ENCODE results near the gene HESX1. TPM values are rescaled to one million over a fixed set of nuclear protein-coding genes. Genes with fewer than 3 reads are reported as not detected.

The HESX1 gene
- total and polyA plus RNA-seq, 2 experiments from 2014 or later = 21.1 to 56.7 TPM

DNA sequence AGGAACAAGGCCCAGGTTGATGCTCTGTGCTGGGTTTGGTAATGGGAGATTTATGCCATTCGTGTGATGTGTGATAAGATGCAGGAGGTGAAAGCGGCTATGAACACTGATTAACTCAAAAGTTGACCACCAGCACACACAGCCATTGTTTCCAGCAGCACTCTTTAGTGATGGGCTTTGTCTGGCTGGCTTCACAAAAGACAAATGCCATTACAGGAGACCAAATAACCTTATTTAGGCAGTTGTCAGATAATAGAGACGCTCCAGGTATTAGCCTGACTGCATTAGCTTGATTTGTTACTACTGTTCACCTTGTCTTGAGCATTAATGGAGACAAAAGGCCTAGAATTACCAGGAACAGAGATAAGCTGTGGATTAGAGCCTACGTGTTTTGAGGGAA is 5.1 kb downstream of the HESX1 start:
- H3K9me3 Mint-ChIP-seq = no peaks in the 10 kb centered on the region
- peaks cover 22% of the 10 kb centered on the region for H3K4me1 ChIP-seq (ENCODE audit: insufficient read depth)
- ATAC-seq (no peak), DNase-seq (ENCODE audit: low spot score) (no peak)
- H3K27me3 Mint-ChIP-seq (ENCODE audit: insufficient read depth, low read depth, poor library complexity) = peaks cover 6% of the 10 kb centered on the region
- no peak overlapping the region for H3K4me3 Mint-ChIP-seq
- peaks cover 14% of the 10 kb centered on the region for H3K4me1 Mint-ChIP-seq
- H2AFZ ChIP-seq = no peak overlapping the region
- H3K9me2 ChIP-seq (ENCODE audit: insufficient read depth) = no peaks in the 10 kb centered on the region
- H3K36me3 ChIP-seq (ENCODE audit: insufficient read depth) = no peaks in the 10 kb centered on the region
- H3F3A ChIP-seq (replicated peaks; ENCODE audit: low read depth) = no peaks in the 10 kb centered on the region
- TF ChIP-seq STAT1 (IDR thresholded peaks at IDR 0.05; ENCODE audit: unreplicated experiment) = no peak
- TF ChIP-seq POLR2AphosphoS5 (IDR thresholded peaks at IDR 0.05; ENCODE audit: low read depth) = no peak
- TF ChIP-seq EZH2phosphoT487 (IDR thresholded peaks at IDR 0.05; ENCODE audit: unreplicated experiment) = no peak
- TF ChIP-seq, protein P1, sequence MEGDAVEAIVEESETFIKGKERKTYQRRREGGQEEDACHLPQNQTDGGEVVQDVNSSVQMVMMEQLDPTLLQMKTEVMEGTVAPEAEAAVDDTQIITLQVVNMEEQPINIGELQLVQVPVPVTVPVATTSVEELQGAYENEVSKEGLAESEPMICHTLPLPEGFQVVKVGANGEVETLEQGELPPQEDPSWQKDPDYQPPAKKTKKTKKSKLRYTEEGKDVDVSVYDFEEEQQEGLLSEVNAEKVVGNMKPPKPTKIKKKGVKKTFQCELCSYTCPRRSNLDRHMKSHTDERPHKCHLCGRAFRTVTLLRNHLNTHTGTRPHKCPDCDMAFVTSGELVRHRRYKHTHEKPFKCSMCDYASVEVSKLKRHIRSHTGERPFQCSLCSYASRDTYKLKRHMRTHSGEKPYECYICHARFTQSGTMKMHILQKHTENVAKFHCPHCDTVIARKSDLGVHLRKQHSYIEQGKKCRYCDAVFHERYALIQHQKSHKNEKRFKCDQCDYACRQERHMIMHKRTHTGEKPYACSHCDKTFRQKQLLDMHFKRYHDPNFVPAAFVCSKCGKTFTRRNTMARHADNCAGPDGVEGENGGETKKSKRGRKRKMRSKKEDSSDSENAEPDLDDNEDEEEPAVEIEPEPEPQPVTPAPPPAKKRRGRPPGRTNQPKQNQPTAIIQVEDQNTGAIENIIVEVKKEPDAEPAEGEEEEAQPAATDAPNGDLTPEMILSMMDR (conservative IDR thresholded peaks at IDR 0.05; ENCODE audit: low read depth in 2 of 2) = no peak
- no peak for TF ChIP-seq CREB1 (CRISPR knock-in tag; IDR thresholded peaks at IDR 0.05; ENCODE audit: low read depth)
- TF ChIP-seq EZH2 (IDR thresholded peaks at IDR 0.05; ENCODE audit: low read depth, unreplicated experiment) = no peak
- TF ChIP-seq, protein P2, sequence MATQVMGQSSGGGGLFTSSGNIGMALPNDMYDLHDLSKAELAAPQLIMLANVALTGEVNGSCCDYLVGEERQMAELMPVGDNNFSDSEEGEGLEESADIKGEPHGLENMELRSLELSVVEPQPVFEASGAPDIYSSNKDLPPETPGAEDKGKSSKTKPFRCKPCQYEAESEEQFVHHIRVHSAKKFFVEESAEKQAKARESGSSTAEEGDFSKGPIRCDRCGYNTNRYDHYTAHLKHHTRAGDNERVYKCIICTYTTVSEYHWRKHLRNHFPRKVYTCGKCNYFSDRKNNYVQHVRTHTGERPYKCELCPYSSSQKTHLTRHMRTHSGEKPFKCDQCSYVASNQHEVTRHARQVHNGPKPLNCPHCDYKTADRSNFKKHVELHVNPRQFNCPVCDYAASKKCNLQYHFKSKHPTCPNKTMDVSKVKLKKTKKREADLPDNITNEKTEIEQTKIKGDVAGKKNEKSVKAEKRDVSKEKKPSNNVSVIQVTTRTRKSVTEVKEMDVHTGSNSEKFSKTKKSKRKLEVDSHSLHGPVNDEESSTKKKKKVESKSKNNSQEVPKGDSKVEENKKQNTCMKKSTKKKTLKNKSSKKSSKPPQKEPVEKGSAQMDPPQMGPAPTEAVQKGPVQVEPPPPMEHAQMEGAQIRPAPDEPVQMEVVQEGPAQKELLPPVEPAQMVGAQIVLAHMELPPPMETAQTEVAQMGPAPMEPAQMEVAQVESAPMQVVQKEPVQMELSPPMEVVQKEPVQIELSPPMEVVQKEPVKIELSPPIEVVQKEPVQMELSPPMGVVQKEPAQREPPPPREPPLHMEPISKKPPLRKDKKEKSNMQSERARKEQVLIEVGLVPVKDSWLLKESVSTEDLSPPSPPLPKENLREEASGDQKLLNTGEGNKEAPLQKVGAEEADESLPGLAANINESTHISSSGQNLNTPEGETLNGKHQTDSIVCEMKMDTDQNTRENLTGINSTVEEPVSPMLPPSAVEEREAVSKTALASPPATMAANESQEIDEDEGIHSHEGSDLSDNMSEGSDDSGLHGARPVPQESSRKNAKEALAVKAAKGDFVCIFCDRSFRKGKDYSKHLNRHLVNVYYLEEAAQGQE (IDR thresholded peaks at IDR 0.05; ENCODE audit: unreplicated experiment) = no peak
- no peak for TF ChIP-seq ZNF331 (CRISPR knock-in tag; IDR thresholded peaks at IDR 0.05; ENCODE audit: low read depth)
- TF ChIP-seq, protein P3, sequence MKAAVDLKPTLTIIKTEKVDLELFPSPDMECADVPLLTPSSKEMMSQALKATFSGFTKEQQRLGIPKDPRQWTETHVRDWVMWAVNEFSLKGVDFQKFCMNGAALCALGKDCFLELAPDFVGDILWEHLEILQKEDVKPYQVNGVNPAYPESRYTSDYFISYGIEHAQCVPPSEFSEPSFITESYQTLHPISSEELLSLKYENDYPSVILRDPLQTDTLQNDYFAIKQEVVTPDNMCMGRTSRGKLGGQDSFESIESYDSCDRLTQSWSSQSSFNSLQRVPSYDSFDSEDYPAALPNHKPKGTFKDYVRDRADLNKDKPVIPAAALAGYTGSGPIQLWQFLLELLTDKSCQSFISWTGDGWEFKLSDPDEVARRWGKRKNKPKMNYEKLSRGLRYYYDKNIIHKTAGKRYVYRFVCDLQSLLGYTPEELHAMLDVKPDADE (IDR thresholded peaks at IDR 0.05) = no peak
- TF ChIP-seq, protein P4, sequence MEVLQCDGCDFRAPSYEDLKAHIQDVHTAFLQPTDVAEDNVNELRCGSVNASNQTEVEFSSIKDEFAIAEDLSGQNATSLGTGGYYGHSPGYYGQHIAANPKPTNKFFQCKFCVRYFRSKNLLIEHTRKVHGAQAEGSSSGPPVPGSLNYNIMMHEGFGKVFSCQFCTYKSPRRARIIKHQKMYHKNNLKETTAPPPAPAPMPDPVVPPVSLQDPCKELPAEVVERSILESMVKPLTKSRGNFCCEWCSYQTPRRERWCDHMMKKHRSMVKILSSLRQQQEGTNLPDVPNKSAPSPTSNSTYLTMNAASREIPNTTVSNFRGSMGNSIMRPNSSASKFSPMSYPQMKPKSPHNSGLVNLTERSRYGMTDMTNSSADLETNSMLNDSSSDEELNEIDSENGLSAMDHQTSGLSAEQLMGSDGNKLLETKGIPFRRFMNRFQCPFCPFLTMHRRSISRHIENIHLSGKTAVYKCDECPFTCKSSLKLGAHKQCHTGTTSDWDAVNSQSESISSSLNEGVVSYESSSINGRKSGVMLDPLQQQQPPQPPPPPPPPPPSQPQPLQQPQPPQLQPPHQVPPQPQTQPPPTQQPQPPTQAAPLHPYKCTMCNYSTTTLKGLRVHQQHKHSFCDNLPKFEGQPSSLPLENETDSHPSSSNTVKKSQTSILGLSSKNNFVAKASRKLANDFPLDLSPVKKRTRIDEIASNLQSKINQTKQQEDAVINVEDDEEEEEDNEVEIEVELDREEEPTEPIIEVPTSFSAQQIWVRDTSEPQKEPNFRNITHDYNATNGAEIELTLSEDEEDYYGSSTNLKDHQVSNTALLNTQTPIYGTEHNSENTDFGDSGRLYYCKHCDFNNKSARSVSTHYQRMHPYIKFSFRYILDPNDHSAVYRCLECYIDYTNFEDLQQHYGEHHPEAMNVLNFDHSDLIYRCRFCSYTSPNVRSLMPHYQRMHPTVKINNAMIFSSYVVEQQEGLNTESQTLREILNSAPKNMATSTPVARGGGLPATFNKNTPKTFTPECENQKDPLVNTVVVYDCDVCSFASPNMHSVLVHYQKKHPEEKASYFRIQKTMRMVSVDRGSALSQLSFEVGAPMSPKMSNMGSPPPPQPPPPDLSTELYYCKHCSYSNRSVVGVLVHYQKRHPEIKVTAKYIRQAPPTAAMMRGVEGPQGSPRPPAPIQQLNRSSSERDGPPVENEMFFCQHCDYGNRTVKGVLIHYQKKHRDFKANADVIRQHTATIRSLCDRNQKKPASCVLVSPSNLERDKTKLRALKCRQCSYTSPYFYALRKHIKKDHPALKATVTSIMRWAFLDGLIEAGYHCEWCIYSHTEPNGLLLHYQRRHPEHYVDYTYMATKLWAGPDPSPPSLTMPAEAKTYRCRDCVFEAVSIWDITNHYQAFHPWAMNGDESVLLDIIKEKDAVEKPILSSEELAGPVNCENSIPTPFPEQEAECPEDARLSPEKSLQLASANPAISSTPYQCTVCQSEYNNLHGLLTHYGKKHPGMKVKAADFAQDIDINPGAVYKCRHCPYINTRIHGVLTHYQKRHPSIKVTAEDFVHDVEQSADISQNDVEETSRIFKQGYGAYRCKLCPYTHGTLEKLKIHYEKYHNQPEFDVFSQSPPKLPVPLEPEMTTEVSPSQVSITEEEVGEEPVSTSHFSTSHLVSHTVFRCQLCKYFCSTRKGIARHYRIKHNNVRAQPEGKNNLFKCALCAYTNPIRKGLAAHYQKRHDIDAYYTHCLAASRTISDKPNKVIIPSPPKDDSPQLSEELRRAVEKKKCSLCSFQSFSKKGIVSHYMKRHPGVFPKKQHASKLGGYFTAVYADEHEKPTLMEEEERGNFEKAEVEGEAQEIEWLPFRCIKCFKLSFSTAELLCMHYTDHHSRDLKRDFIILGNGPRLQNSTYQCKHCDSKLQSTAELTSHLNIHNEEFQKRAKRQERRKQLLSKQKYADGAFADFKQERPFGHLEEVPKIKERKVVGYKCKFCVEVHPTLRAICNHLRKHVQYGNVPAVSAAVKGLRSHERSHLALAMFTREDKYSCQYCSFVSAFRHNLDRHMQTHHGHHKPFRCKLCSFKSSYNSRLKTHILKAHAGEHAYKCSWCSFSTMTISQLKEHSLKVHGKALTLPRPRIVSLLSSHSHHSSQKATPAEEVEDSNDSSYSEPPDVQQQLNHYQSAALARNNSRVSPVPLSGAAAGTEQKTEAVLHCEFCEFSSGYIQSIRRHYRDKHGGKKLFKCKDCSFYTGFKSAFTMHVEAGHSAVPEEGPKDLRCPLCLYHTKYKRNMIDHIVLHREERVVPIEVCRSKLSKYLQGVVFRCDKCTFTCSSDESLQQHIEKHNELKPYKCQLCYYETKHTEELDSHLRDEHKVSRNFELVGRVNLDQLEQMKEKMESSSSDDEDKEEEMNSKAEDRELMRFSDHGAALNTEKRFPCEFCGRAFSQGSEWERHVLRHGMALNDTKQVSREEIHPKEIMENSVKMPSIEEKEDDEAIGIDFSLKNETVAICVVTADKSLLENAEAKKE (CRISPR knock-in tag; IDR thresholded peaks at IDR 0.05) = no peak
- no peak for TF ChIP-seq JUNB (IDR thresholded peaks at IDR 0.05; ENCODE audit: unreplicated experiment)
- no peak for TF ChIP-seq NANOG (IDR thresholded peaks at IDR 0.05; ENCODE audit: borderline replicate concordance)
- TF ChIP-seq ZNF114 (CRISPR knock-in tag; IDR thresholded peaks at IDR 0.05) = no peak
- H3K27ac ChIP-seq (ENCODE audit: low read depth) = no peak overlapping the region
- H3K27ac Mint-ChIP-seq = no peak overlapping the region
- H3K79me2 ChIP-seq (replicated peaks; ENCODE audit: insufficient read depth) = peaks cover 10% of the 10 kb centered on the region; the same call in 1 of the 2 replicates
- no peak overlapping the region for H3K4me2 ChIP-seq
- no peaks in the 10 kb centered on the region for H3K36me3 Mint-ChIP-seq (ENCODE audit: low read depth)
- no peaks in the 10 kb centered on the region for H3K27me3 ChIP-seq (ENCODE audit: insufficient read depth)
- H4K20me1 ChIP-seq (replicated peaks; ENCODE audit: insufficient read depth) = no peaks in the 10 kb centered on the region
- no peak overlapping the region for H3K4me3 ChIP-seq

Data from GM23338 (cell line).